HCT116 (cell line): Measurements from ENCODE around the gene BSND. TPM values are rescaled to one million over a fixed set of nuclear protein-coding genes. Genes with fewer than 3 reads are reported as not detected.

Experiments used
- ATAC-seq: fragments of 200-7000 bp; cut with Tn5 transposase; 2 replicates; pipeline ENCODE4 v1.9.1; 2020; ENCODE audit warnings: mild to moderate bottlenecking, moderate library complexity
- BruUV-seq: library from RNA; stranded (reverse); fragments of 400-500 nt; replicated peaks from 2 replicates; lab custom pipeline; 2021; lab: Mats Ljungman, UMichigan
- CTCF ChIA-PET: fragments of 300-600 bp; sonication (Branson Sonifier 250); formaldehyde crosslinking; loops from one replicate; lab custom pipeline; 2021; ENCODE audit warnings: antibody characterized with exemption; lab: Charles Lee
- POLR2A ChIA-PET: fragments of 300-600, 350-600 bp; sonication (Branson Sonifier 250); formaldehyde crosslinking; loops from one replicate; lab custom pipeline; 2021; ENCODE audit warnings: antibody characterized with exemption; lab: Charles Lee
- RAD21 ChIA-PET, 2 experiments: fragments of 300-600 bp; sonication (Branson Sonifier 250); formaldehyde crosslinking; loops; one replicate each; lab custom pipeline; 2023; ENCODE audit warnings: low total read pairs in 2 of 2; ENCODE audit not compliant: uncharacterized antibody in 2 of 2, unreplicated experiment in 2 of 2, low non-redundant PET in 1 of 2; lab: Charles Lee
- DNase-seq: peaks from one replicate; pipeline ENCODE4 v3.0.0-alpha.2; 2010; ENCODE audit warnings: low read depth, low spot score
- H2AFZ ChIP-seq: fragments of 200-600 bp; shearing (Covaris generic), sonication (generic); 2 replicates; pipeline ENCODE4 v1.6.1; 2017; ENCODE audit warnings: low read depth, mixed run types, mixed read lengths, antibody characterized with exemption, low read length; ENCODE audit not compliant: poor library complexity, severe bottlenecking
- H3K27ac ChIP-seq: 2 replicates; pipeline ENCODE4 v1.5.1; 2012; ENCODE audit warnings: low read depth, low read length
- H3K27me3 ChIP-seq: fragments of 200-600 bp; sonication (generic); 2 replicates; pipeline ENCODE4 v1.6.1; 2016; ENCODE audit warnings: mixed run types, low read length, mixed read lengths; ENCODE audit not compliant: insufficient read depth
- H3K36me3 ChIP-seq, 2 experiments: fragments of 200-500 bp in 1 of 2; fragments of 200-600 bp in 1 of 2; sonication (Bioruptor generic) in 1 of 2; sonication (generic) in 1 of 2; 2 replicates each; pipeline versions ENCODE4 v1.5.1 to v1.6.1; 2014 to 2016; ENCODE audit warnings: low read length in 2 of 2, inconsistent platforms in 1 of 2, mixed read lengths in 1 of 2, mixed run types in 1 of 2; ENCODE audit not compliant: insufficient read depth in 2 of 2, control insufficient read depth in 1 of 2
- H3K4me1 ChIP-seq, 2 experiments: fragments of 200-600 bp in 1 of 2; sonication (generic) in 1 of 2; 2 replicates each; pipeline versions ENCODE4 v1.5.1 to v1.6.1; 2012 to 2017; ENCODE audit warnings: low read length in 2 of 2, inconsistent platforms in 1 of 2, mild to moderate bottlenecking in 1 of 2, mixed read lengths in 1 of 2, mixed run types in 1 of 2, moderate library complexity in 1 of 2; ENCODE audit not compliant: insufficient read depth in 2 of 2, control insufficient read depth in 1 of 2
- H3K4me2 ChIP-seq: fragments of 200-600 bp; sonication (generic); 2 replicates; pipeline ENCODE4 v1.6.1; 2017; ENCODE audit warnings: mixed run types, low read length, mixed read lengths
- H3K4me3 ChIP-seq, 2 experiments: fragments of 200-600 bp in 1 of 2; sonication (generic) in 1 of 2; replicated peaks in 1 of 2; 2 replicates each; pipeline ENCODE4 v1.5.1; 2011 to 2016; ENCODE audit warnings: low read length in 2 of 2, control low read depth in 1 of 2, low read depth in 1 of 2, mild to moderate bottlenecking in 1 of 2, mixed read lengths in 1 of 2, mixed run types in 1 of 2
- H3K79me2 ChIP-seq: fragments of 200-600 bp; sonication (generic); 2 replicates; pipeline ENCODE4 v1.6.1; 2017; ENCODE audit warnings: mild to moderate bottlenecking, mixed run types, low read length, moderate library complexity, mixed read lengths; ENCODE audit not compliant: insufficient read depth
- H3K9ac ChIP-seq: fragments of 200-600 bp; sonication (generic); 2 replicates; pipeline ENCODE4 v1.6.1; 2016; ENCODE audit warnings: low read length, mixed read lengths
- H3K9me2 ChIP-seq: fragments of 200-600 bp; sonication (generic), shearing (Covaris generic); 2 replicates; pipeline ENCODE4 v1.6.1; 2017; ENCODE audit warnings: mixed run types, mild to moderate bottlenecking, moderate library complexity; ENCODE audit not compliant: insufficient read depth
- H3K9me3 ChIP-seq, 2 experiments: fragments of 200-500 bp in 1 of 2; fragments of 200-600 bp in 1 of 2; sonication (Bioruptor generic) in 1 of 2; sonication (generic) in 1 of 2; 2 replicates each; pipeline ENCODE4 v1.6.1; 2014 to 2017; ENCODE audit warnings: low read length in 2 of 2, mixed read lengths in 2 of 2, inconsistent platforms in 1 of 2, low read depth in 1 of 2, mild to moderate bottlenecking in 1 of 2, mixed run types in 1 of 2, moderate library complexity in 1 of 2; ENCODE audit not compliant: control insufficient read depth in 1 of 2, insufficient read depth in 1 of 2
- H4K20me1 ChIP-seq: fragments of 200-600 bp; sonication (generic), shearing (Covaris generic); 2 replicates; pipeline ENCODE4 v1.6.1; 2017; ENCODE audit warnings: mixed run types, mild to moderate bottlenecking, moderate library complexity; ENCODE audit not compliant: insufficient read depth
- ATF3 ChIP-seq: IDR thresholded peaks from 2 replicates; pipeline ENCODE4 v1.6.1; 2012
- CBX3 ChIP-seq: IDR thresholded peaks from 2 replicates; pipeline ENCODE4 v1.6.1; 2012; ENCODE audit warnings: low read depth
- CEBPB ChIP-seq: IDR thresholded peaks from 2 replicates; pipeline ENCODE4 v1.6.1; 2012; ENCODE audit warnings: low read depth
- EGR1 ChIP-seq: IDR thresholded peaks from 2 replicates; pipeline ENCODE4 v1.6.1; 2012; ENCODE audit warnings: low read depth
- ELF1 ChIP-seq: IDR thresholded peaks from 2 replicates; pipeline ENCODE4 v1.6.1; 2012; ENCODE audit warnings: low read depth, borderline replicate concordance
- EZH2 ChIP-seq: fragments of 200-600 bp; sonication (generic); IDR thresholded peaks from 2 replicates; pipeline ENCODE4 v1.6.1; 2017; ENCODE audit warnings: antibody characterized with exemption, mixed run types
- FOSL1 ChIP-seq: IDR thresholded peaks from 2 replicates; pipeline ENCODE4 v1.6.1; 2012; ENCODE audit warnings: low read depth
- JUND ChIP-seq: IDR thresholded peaks from 2 replicates; pipeline ENCODE4 v1.6.1; 2012
- MAX ChIP-seq: IDR thresholded peaks from 2 replicates; pipeline ENCODE4 v1.6.1; 2012
- POLR2AphosphoS5 ChIP-seq: IDR thresholded peaks from 2 replicates; pipeline ENCODE4 v1.6.1; 2011; ENCODE audit warnings: mild to moderate bottlenecking, low read depth, low read length, moderate library complexity
- RAD21 ChIP-seq: IDR thresholded peaks from 2 replicates; pipeline ENCODE4 v1.6.1; 2012; ENCODE audit warnings: low read depth, mild to moderate bottlenecking
- REST ChIP-seq: IDR thresholded peaks from 2 replicates; pipeline ENCODE4 v1.6.1; 2012; ENCODE audit warnings: low read depth
- SIN3A ChIP-seq: IDR thresholded peaks from 2 replicates; pipeline ENCODE4 v1.6.1; 2012; ENCODE audit warnings: low read depth
- SP1 ChIP-seq: IDR thresholded peaks from 2 replicates; pipeline ENCODE4 v1.6.1; 2012; ENCODE audit warnings: low read depth
- TCF7L2 ChIP-seq: IDR thresholded peaks from 2 replicates; pipeline ENCODE4 v1.7.0; 2011; ENCODE audit warnings: borderline replicate concordance, inconsistent platforms; ENCODE audit not compliant: insufficient read depth, insufficient read length; ENCODE audit errors: extremely low read depth
- YY1 ChIP-seq: IDR thresholded peaks from 2 replicates; pipeline ENCODE4 v1.6.1; 2011; ENCODE audit warnings: low read length, low read depth, moderate library complexity, mild to moderate bottlenecking; ENCODE audit not compliant: insufficient replicate concordance; ENCODE audit errors: extremely low read depth
- ZBTB33 ChIP-seq: IDR thresholded peaks from 2 replicates; pipeline ENCODE4 v1.6.1; 2011; ENCODE audit warnings: mild to moderate bottlenecking, low read length, moderate library complexity; ENCODE audit not compliant: insufficient replicate concordance; ENCODE audit errors: extremely low read depth
- ZFX ChIP-seq: fragments of 450-650 bp; IDR thresholded peaks from 2 replicates; pipeline ENCODE4 v1.6.1; 2017
- ZNF274 ChIP-seq: fragments of 200-500 bp; sonication (Bioruptor generic); IDR thresholded peaks from 2 replicates; pipeline ENCODE4 v1.6.1; 2014; ENCODE audit warnings: mild to moderate bottlenecking, low read depth, low read length, inconsistent platforms
- intact Hi-C: fragments of 100-400 bp; cut with micrococcal nuclease; formaldehyde crosslinking; loops from 2 replicates; pipeline ENCODE4 v1.10.0; 2022
- total RNA-seq: library from RNA; stranded (reverse); gene quantifications from one replicate; pipeline ENCODE4 v1.2.1, GENCODE V29; 2021; ENCODE audit not compliant: unreplicated experiment

BSND gene
- total RNA-seq, 1 experiment from 2014 or later, result not detected

- TF ChIP-seq SP1, result no peak
- no peak for TF ChIP-seq ZFX
- no peak for TF ChIP-seq EGR1
- TF ChIP-seq ELF1, result no peak
- TF ChIP-seq TCF7L2, result no peak
- no peak for TF ChIP-seq ATF3
- no peak for TF ChIP-seq SIN3A
- no peak for TF ChIP-seq MAX
- TF ChIP-seq RAD21, result no peak
- TF ChIP-seq YY1, result no peak
- TF ChIP-seq, all 23 proteins: peak for 0
Measured at GRCh38 chr1:54985556-54985955, 13.2 kb upstream of the BSND start (continued).

- ATAC-seq, result no peak
- no peak for DNase-seq
- ChIA-PET RAD21 (no interaction called here), POLR2A (no interaction called here), CTCF (interaction anchor here (1.3 kb wide), 1 partner anchor 41 kb away, joined by 4 read pairs; no protein-coding TSS in a partner anchor)
- Histone ChIP-seq H3K9me3 (no peaks in the 10 kb centered on the region), H3K36me3 (no peaks in the 10 kb centered on the region), H3K27ac (no peak overlapping the region), H3K4me1 (peaks cover 0 to 6% of the 10 kb centered on the region in 2 experiments; a peak in 2 of 4 replicates), H3K27me3 (no peaks in the 10 kb centered on the region), H3K4me3 (no peak overlapping the region), H3K9ac (no peak overlapping the region), H3K79me2 (no peaks in the 10 kb centered on the region), H4K20me1 (no peaks in the 10 kb centered on the region), H3K9me2 (no peaks in the 10 kb centered on the region), H2AFZ (no peak overlapping the region), H3K4me2 (no peak overlapping the region)
- BruUV-seq, result no TSS peak
- TF ChIP-seq MAX, result no peak
- TF ChIP-seq YY1, result no peak
- no peak for TF ChIP-seq CBX3
- no peak for TF ChIP-seq SP1
- no peak for TF ChIP-seq JUND
- no peak for TF ChIP-seq ELF1
- no peak for TF ChIP-seq EZH2
- no peak for TF ChIP-seq RAD21
- no peak for TF ChIP-seq POLR2AphosphoS5
- no peak for TF ChIP-seq ZNF274
- TF ChIP-seq ZBTB33, result no peak
- no peak for TF ChIP-seq EGR1
- no peak for TF ChIP-seq REST
- no peak for TF ChIP-seq ATF3
- TF ChIP-seq CEBPB, result no peak
- no peak for TF ChIP-seq TCF7L2
- TF ChIP-seq FOSL1, result no peak
- no peak for TF ChIP-seq ZFX
- intact Hi-C loops, result no loop called here
Measured at GRCh38 chr1:54986025-54986424, 12.7 kb upstream of the BSND start.
